Skeletal muscle satellite cell (primary cell): Measurements from ENCODE around the gene POLE2. TPM values are rescaled to one million over a fixed set of nuclear protein-coding genes. Genes with fewer than 3 reads are reported as not detected.

Experiments used
- H3K27me3 ChIP-seq: 2 replicates; pipeline ENCODE4 v1.7.0; 2013; ENCODE audit warnings: low read length; ENCODE audit not compliant: control insufficient read depth, insufficient read depth
- H3K36me3 ChIP-seq: 2 replicates; pipeline ENCODE4 v1.7.0; 2013; ENCODE audit warnings: mild to moderate bottlenecking, control low read depth, low read length; ENCODE audit not compliant: insufficient read depth
- H3K4me1 ChIP-seq: 2 replicates; pipeline ENCODE4 v1.7.0; 2013; ENCODE audit warnings: low read length; ENCODE audit not compliant: control insufficient read depth, insufficient read depth
- H3K4me2 ChIP-seq: 2 replicates; pipeline ENCODE4 v1.7.0; 2013; ENCODE audit warnings: mild to moderate bottlenecking, low read length
- H3K4me3 ChIP-seq: 2 replicates; pipeline ENCODE4 v1.7.0; 2013; ENCODE audit warnings: low read length
- H3K9ac ChIP-seq: 2 replicates; pipeline ENCODE4 v1.7.0; 2013; ENCODE audit warnings: mild to moderate bottlenecking, low read depth, low read length, moderate library complexity
- H3K9me3 ChIP-seq: replicated peaks from 2 replicates; pipeline ENCODE4 v1.7.0; 2013; ENCODE audit warnings: mild to moderate bottlenecking, control low read depth, low read length
- small RNA-seq: library from RNA; depleted of rRNA; stranded (forward); fragments of <200 nt; gene quantifications from one replicate; pipeline ENCODE3, GENCODE V24; 2012

Gene POLE2

DNA sequence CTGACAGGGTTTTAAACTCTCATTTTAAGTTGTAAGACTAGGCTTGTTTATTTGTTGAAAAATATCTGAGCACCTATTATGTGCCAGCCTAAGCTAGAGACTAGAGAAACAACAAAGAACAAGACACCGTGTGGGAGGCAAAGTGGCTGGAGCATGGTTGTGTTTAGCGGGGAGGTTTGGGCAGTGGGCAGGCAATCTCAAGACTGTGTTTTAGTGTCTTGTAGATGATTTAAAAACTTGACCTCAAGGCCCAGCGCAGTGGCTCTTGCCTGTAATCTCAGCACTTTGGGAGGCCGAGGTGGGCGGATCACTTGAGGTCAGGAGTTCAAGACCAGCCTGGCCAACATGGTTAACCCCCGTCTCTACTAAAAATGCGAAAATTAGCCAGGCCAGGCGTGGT is 75.3 kb downstream of the POLE2 start:
- Histone ChIP-seq H3K27me3 (no peaks in the 10 kb centered on the region), H3K4me1 (peaks cover 13% of the 10 kb centered on the region), H3K4me3 (no peak overlapping the region), H3K9ac (no peak overlapping the region), H3K4me2 (no peak overlapping the region), H3K9me3 (no peaks in the 10 kb centered on the region), H3K36me3 (peaks cover 11% of the 10 kb centered on the region)

GRCh38 chr14:49612251-49612650 is 75.8 kb downstream of the POLE2 start:
- H3K4me2 ChIP-seq = no peak overlapping the region
- no peak overlapping the region for H3K9ac ChIP-seq
- no peak overlapping the region for H3K4me3 ChIP-seq
- H3K36me3 ChIP-seq = peaks cover 11% of the 10 kb centered on the region
- no peaks in the 10 kb centered on the region for H3K9me3 ChIP-seq
- peaks cover 8% of the 10 kb centered on the region for H3K4me1 ChIP-seq
- no peaks in the 10 kb centered on the region for H3K27me3 ChIP-seq

DNA sequence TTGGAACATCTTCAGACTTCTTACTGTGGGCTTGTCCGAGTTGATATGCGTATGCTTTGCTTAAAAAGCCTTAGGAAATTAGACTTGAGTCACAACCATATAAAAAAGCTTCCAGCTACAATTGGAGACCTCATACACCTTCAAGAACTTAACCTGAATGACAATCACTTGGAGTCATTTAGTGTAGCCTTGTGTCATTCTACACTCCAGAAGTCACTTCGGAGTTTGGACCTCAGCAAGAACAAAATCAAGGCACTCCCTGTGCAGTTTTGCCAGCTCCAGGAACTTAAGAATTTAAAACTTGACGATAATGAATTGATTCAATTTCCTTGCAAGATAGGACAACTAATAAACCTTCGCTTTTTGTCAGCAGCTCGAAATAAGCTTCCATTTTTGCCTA is 80.4 kb downstream of the POLE2 start:
- H3K9me3 ChIP-seq = no peaks in the 10 kb centered on the region
- no peak overlapping the region for H3K4me3 ChIP-seq
- H3K9ac ChIP-seq = no peak overlapping the region
- no peaks in the 10 kb centered on the region for H3K27me3 ChIP-seq
- H3K4me1 ChIP-seq = no peaks in the 10 kb centered on the region
- H3K36me3 ChIP-seq = peaks cover 17% of the 10 kb centered on the region
- H3K4me2 ChIP-seq = no peak overlapping the region

DNA sequence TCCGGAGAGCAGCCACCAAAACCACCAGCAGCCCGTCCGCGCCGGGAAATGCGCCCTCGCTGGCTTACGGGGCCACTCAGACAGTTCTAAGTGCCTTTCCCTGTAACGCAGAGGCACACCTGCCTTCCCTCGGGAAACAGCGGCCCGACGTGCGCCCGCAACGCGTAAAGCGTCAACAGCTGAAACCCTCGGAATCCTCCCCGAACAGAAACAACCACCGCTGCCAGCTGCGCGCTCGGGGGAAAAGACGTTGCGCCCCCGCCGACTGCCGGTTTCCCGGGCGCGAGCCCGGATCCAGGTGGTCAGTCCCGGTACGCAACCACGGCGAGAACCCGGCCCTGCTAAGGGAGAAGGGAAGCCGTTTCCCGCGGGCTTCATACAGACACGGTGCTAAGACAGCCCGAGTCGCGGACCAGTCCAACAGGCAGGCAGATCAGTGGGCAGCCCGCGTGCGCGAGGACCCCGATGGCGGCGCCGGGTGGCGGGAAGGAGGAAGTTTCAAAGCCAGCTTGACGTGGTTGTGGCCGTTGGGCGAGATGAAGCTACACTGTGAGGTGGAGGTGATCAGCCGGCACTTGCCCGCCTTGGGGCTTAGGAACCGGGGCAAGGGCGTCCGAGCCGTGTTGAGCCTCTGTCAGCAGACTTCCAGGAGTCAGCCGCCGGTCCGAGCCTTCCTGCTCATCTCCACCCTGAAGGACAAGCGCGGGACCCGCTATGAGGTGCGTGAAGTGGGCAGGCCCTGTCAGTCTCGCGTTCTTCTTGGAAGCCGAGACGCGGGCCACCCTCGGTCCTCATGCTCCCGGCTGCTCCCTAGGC is 89.3 kb downstream of the POLE2 start, which contains the start of gene LRR1:
Gene LRR1, plus strand, starts transcription at position 456 of the 816 bp plus-strand sequence. Its CDS starts 81 bp downstream, at position 537.
- no peaks in the 10 kb centered on the region for H3K36me3 ChIP-seq
- no peaks in the 10 kb centered on the region for H3K27me3 ChIP-seq
- H3K4me3 ChIP-seq = peak within 1 kb of the TSS; percentile 91
- H3K9ac ChIP-seq = peak within 1 kb of the TSS; percentile 98
- no peaks in the 10 kb centered on the region for H3K9me3 ChIP-seq
- no peaks in the 10 kb centered on the region for H3K4me1 ChIP-seq
- peak within 1 kb of the TSS; percentile 95 for H3K4me2 ChIP-seq

DNA sequence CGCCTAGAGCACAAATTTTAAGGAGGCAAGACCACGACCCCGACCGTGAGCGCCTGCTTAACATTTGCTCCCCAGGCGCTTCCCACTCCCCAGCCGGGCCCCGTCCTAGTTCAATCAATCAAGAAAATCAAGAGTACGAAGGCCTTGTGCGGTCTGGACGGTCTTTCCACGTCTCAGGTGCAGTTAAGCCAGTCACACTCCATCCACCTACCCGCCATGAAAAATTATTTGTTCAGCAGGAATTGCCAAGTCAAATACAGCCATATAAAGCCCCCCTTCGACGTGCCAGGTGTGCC is 89.9 kb downstream of the POLE2 start:
- Histone ChIP-seq H3K9ac (peak overlapping the region; percentile 98), H3K27me3 (no peaks in the 10 kb centered on the region), H3K4me1 (no peaks in the 10 kb centered on the region), H3K36me3 (no peaks in the 10 kb centered on the region), H3K9me3 (no peaks in the 10 kb centered on the region), H3K4me2 (peak overlapping the region; percentile 87), H3K4me3 (peak overlapping the region; percentile 91)

DNA sequence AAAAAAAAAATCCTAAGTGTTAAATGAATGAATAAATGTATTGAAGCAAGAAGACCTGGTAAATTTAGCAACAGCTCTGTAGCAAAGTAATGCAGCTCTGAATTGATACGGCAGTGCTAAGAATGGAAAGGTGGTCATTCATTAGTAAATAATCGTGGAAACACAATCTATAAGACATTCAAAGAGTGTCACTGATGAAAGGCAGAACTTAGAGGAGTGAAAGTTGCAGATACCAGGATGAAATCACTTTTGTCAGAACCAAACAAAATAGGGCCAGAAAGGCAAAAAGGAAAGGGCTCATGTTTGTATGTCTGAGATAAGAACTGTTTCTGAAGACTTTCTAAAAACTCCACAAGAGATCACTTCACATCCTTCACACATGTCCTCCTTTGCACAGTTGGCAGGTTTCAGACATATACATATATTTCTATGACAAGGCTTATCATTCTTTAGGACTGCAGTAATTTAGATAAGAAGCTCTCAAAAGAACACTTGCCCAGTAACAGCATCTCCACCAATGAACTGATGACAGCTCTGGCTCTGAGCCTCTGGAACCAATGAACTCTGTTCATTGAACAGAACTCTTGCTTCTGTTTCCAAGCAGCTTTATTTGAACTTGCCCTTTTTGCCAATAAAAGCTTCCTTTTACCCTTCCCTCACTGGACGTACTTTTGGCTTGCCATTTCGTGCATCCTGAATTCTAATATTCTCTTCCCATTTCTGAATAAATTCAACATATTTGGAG is 93.5 kb downstream of the POLE2 start:
- H3K4me2 ChIP-seq = no peak overlapping the region
- H3K27me3 ChIP-seq = no peaks in the 10 kb centered on the region
- H3K4me1 ChIP-seq = no peaks in the 10 kb centered on the region
- no peak overlapping the region for H3K4me3 ChIP-seq
- no peaks in the 10 kb centered on the region for H3K36me3 ChIP-seq
- no peaks in the 10 kb centered on the region for H3K9me3 ChIP-seq
- H3K9ac ChIP-seq = no peak overlapping the region

Small RNAs within 50 kb of the gene (small RNA-seq; reads per million reads assigned to genes)
- gene AL139099.3 = not detected
- not detected for gene RNU6ATAC30P
